ENCODE data around the gene FAM174A. TPM values are rescaled to one million over a fixed set of nuclear protein-coding genes. Genes with fewer than 3 reads are reported as not detected.

The FAM174A gene
- 12.9 and 35.9 TPM in 2 replicates for total RNA-seq

GRCh38 chr5:100535060-100536005 lies at the start of gene FAM174A:
TSS of gene FAM174A (plus strand) at chr5:100535374. CDS start at chr5:100535531, 157 bp downstream.
- TF ChIP-seq CTCF (conservative IDR thresholded peaks at IDR 0.05; ENCODE audit: low read depth, low read length), result no peak
- peak; percentile 64 for DNase-seq (ENCODE audit: low read depth)
- peak within 1 kb of the TSS; percentile 87 for H3K4me3 ChIP-seq (ENCODE audit: low read depth, low read length)

GRCh38 chr5:100493996-100494395 lies 41.2 kb upstream of the FAM174A start:
- no peak for DNase-seq (ENCODE audit: low read depth)

GRCh38 chr5:100496296-100496695 lies 38.9 kb upstream of the FAM174A start:
- no peak for TF ChIP-seq CTCF (conservative IDR thresholded peaks at IDR 0.05; ENCODE audit: low read depth, low read length)
- H3K4me3 ChIP-seq (ENCODE audit: low read depth, low read length), result no peak overlapping the region
- DNase-seq (ENCODE audit: low read depth), result no peak

More at GRCh38 chr5:100493996-100494395, 41.2 kb upstream of the FAM174A start:
- no peak for TF ChIP-seq CTCF (conservative IDR thresholded peaks at IDR 0.05; ENCODE audit: low read depth, low read length)
- H3K4me3 ChIP-seq (ENCODE audit: low read depth, low read length), result no peak overlapping the region

- H3K4me3 ChIP-seq (ENCODE audit: low read depth, low read length), result no peak overlapping the region
- DNase-seq (ENCODE audit: low read depth), result no peak
- TF ChIP-seq CTCF (conservative IDR thresholded peaks at IDR 0.05; ENCODE audit: low read depth, low read length), result no peak
Measured at GRCh38 chr5:100502684-100503083, 32.5 kb upstream of the FAM174A start.

- DNase-seq (ENCODE audit: low read depth), result peak; percentile 32
- H3K4me3 ChIP-seq (ENCODE audit: low read depth, low read length), result no peak overlapping the region
Measured at GRCh38 chr5:100505984-100506670, 29.0 kb upstream of the FAM174A start.

GRCh38 chr5:100516285-100516684 lies 18.9 kb upstream of the FAM174A start:
- no peak for TF ChIP-seq CTCF (conservative IDR thresholded peaks at IDR 0.05; ENCODE audit: low read depth, low read length)
- no peak for DNase-seq (ENCODE audit: low read depth)
- no peak overlapping the region for H3K4me3 ChIP-seq (ENCODE audit: low read depth, low read length)

More at GRCh38 chr5:100505984-100506670, 29.0 kb upstream of the FAM174A start:
- TF ChIP-seq CTCF (conservative IDR thresholded peaks at IDR 0.05; ENCODE audit: low read depth, low read length), result peak; percentile 20
